Measurements from ENCODE around the gene METRN.

The METRN gene

GRCh38 chr16:678858-679813 lies 35.8 kb upstream of the METRN start:
- DNase-seq (ENCODE audit: low spot score): peak; percentile 70
- no peak for TF ChIP-seq CTCF (IDR thresholded peaks at IDR 0.05; ENCODE audit: extremely low read depth, insufficient read depth, missing control alignments)

GRCh38 chr16:679814-680624 lies 34.9 kb upstream of the METRN start, which contains the start of gene STUB1:
Gene STUB1, plus strand, starts transcription at chr16:680410. Its CDS starts 116 bp downstream, at chr16:680526.
- TF ChIP-seq CTCF (IDR thresholded peaks at IDR 0.05; ENCODE audit: extremely low read depth, insufficient read depth, missing control alignments): no peak
- in situ Hi-C loops (cut with MboI; ENCODE audit: low pct_unique_long_range_greater_than_20kb, low sequenced_read_pairs, unreplicated experiment): no loop called here
- DNase-seq (ENCODE audit: low spot score): peak; percentile 92

More at GRCh38 chr16:678858-679813, 35.8 kb upstream of the METRN start:
- in situ Hi-C loops (cut with MboI; ENCODE audit: low pct_unique_long_range_greater_than_20kb, low sequenced_read_pairs, unreplicated experiment): no loop called here

- in situ Hi-C loops (cut with MboI; ENCODE audit: low pct_unique_long_range_greater_than_20kb, low sequenced_read_pairs, unreplicated experiment): no loop called here
- TF ChIP-seq CTCF (IDR thresholded peaks at IDR 0.05; ENCODE audit: extremely low read depth, insufficient read depth, missing control alignments): no peak
- DNase-seq (ENCODE audit: low spot score): no peak
Measured at GRCh38 chr16:680625-680945, 34.3 kb upstream of the METRN start.

- peak; percentile 25 for TF ChIP-seq CTCF (IDR thresholded peaks at IDR 0.05; ENCODE audit: extremely low read depth, insufficient read depth, missing control alignments)
- no peak for DNase-seq (ENCODE audit: low spot score)
- in situ Hi-C loops (cut with MboI; ENCODE audit: low pct_unique_long_range_greater_than_20kb, low sequenced_read_pairs, unreplicated experiment): no loop called here
Measured at GRCh38 chr16:680967-681745, 33.8 kb upstream of the METRN start.

GRCh38 chr16:681746-682427 lies 33.0 kb upstream of the METRN start:
- in situ Hi-C loops (cut with MboI; ENCODE audit: low pct_unique_long_range_greater_than_20kb, low sequenced_read_pairs, unreplicated experiment): no loop called here
- TF ChIP-seq CTCF (IDR thresholded peaks at IDR 0.05; ENCODE audit: extremely low read depth, insufficient read depth, missing control alignments): no peak
- no peak for DNase-seq (ENCODE audit: low spot score)
